D721Med (cell line): ENCODE measurements around the gene ZSWIM9.

ENCODE experiments used
- DNase-seq: peaks from one replicate; pipeline ENCODE4 v3.0.0; 2011; ENCODE audit warnings: low spot score; ENCODE audit not compliant: insufficient read length
- FAIRE-seq: peaks from 2 replicates; lab custom pipeline; 2011; peaks lifted over from hg19 to GRCh38; lab: Jason Lieb, UNC
- TF ChIP-seq, protein P1 (sequence below): IDR thresholded peaks from 2 replicates; pipeline ENCODE4 v1.5.1; 2012; ENCODE audit warnings: mild to moderate bottlenecking, control low read depth; ENCODE audit not compliant: insufficient read depth; ENCODE audit errors: missing control alignments

The ZSWIM9 gene

DNA sequence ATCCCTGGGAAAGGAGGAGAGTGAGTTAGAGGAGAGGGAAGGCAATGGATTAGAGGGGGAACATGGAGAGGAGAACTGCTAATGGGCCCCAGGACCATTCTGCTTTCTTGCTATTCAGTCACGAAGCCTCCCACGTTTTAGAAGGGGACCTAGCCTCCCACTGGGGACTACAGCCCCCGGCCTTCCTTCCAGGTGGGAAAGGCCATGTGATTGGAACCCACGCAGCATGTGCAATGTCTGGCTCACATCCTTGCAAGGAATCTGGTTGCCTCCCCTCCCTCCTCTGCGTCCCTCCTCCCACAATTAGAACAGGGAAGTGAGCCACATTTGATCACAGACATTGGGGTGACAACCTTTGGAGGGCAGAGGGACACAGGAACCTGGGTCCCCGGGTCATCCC is 37.4 kb upstream of the ZSWIM9 start:
- DNase-seq (no peak), FAIRE-seq (no peak)
- TF ChIP-seq, protein P1, sequence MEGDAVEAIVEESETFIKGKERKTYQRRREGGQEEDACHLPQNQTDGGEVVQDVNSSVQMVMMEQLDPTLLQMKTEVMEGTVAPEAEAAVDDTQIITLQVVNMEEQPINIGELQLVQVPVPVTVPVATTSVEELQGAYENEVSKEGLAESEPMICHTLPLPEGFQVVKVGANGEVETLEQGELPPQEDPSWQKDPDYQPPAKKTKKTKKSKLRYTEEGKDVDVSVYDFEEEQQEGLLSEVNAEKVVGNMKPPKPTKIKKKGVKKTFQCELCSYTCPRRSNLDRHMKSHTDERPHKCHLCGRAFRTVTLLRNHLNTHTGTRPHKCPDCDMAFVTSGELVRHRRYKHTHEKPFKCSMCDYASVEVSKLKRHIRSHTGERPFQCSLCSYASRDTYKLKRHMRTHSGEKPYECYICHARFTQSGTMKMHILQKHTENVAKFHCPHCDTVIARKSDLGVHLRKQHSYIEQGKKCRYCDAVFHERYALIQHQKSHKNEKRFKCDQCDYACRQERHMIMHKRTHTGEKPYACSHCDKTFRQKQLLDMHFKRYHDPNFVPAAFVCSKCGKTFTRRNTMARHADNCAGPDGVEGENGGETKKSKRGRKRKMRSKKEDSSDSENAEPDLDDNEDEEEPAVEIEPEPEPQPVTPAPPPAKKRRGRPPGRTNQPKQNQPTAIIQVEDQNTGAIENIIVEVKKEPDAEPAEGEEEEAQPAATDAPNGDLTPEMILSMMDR = no peak

- DNase-seq (no peak), FAIRE-seq (no peak)
- TF ChIP-seq, protein P1 = no peak
Measured at GRCh38 chr19:48135411-48135810, 35.1 kb upstream of the ZSWIM9 start.

DNA sequence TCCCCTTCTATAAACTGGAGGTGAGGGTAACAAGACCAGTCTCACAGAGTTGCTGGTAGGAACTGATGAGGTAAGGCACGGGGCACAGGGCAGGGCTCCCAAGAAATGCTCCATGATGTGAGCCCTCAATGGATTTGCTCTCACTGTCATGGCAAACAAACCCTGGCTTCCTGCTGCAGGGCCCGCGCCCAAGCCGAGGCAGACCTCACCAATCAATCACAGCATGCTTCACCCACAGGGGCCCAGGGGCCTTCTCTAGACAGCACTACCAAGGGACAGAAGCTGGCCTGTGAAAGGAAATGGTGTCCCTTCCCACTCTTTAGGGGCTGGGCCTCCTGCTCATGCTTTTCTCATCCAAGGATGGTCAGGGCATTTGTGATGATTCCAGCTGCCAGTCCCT is 33.9 kb upstream of the ZSWIM9 start:
- TF ChIP-seq, protein P1 = no peak
- FAIRE-seq = no peak
- DNase-seq = no peak

- DNase-seq = no peak
- FAIRE-seq = no peak
- TF ChIP-seq, protein P1 = no peak
Measured at GRCh38 chr19:48137411-48137810, 33.1 kb upstream of the ZSWIM9 start.

GRCh38 chr19:48139053-48139452 is 31.4 kb upstream of the ZSWIM9 start:
- no peak for FAIRE-seq
- no peak for DNase-seq
- TF ChIP-seq, protein P1 = no peak

GRCh38 chr19:48147597-48148175 is 22.8 kb upstream of the ZSWIM9 start:
- DNase-seq = no peak
- TF ChIP-seq, protein P1 = no peak
- FAIRE-seq = no peak

- DNase-seq (no peak), FAIRE-seq (no peak)
- TF ChIP-seq, protein P1 = no peak
Measured at GRCh38 chr19:48148576-48148975, 21.9 kb upstream of the ZSWIM9 start.
